Brain microvascular endothelial cell (primary cell): Measurements from ENCODE around the gene ZGRF1.

Experiments
- DNase-seq: peaks from one replicate; pipeline ENCODE4 v3.0.0-alpha.2; 2020
- H3K27ac ChIP-seq: fragments of 250-450 bp; sonication (Bioruptor Pico); 2 replicates; pipeline ENCODE4 v1.5.1; 2020; ENCODE audit warnings: mild to moderate bottlenecking, moderate library complexity
- H3K27me3 ChIP-seq: fragments of 250-450 bp; sonication (Bioruptor Pico); replicated peaks from 2 replicates; pipeline ENCODE4 v1.5.1; 2020; ENCODE audit warnings: mild to moderate bottlenecking
- H3K36me3 ChIP-seq: fragments of 250-450 bp; sonication (Bioruptor Pico); replicated peaks from 2 replicates; pipeline ENCODE4 v1.5.1; 2020; ENCODE audit warnings: mild to moderate bottlenecking
- H3K4me3 ChIP-seq: 2 replicates; pipeline ENCODE4 v1.5.1; 2011; ENCODE audit warnings: low read depth, mild to moderate bottlenecking, control low read depth, low read length, moderate library complexity
- in situ Hi-C: cut with HindIII; loops from 2 replicates; pipeline ENCODE4 v1.10.0; 2017; ENCODE audit warnings: low sequenced_read_pairs, low pct_ligation_motif_present
- TF ChIP-seq, protein P1 (sequence below): IDR thresholded peaks from 2 replicates; pipeline ENCODE4 v1.5.1; 2011; ENCODE audit warnings: low read depth, mild to moderate bottlenecking, moderate library complexity, low read length, control low read depth, inconsistent platforms; ENCODE audit errors: missing control alignments

The ZGRF1 gene

GRCh38 chr4:112593438-112594133 is 43.1 kb downstream of the ZGRF1 start:
- DNase-seq, result no peak
- Histone ChIP-seq H3K4me3 (no peak overlapping the region), H3K27me3 (no peaks in the 10 kb centered on the region), H3K27ac (no peak overlapping the region), H3K36me3 (no peaks in the 10 kb centered on the region)
- in situ Hi-C loops, result no loop called here
- TF ChIP-seq, protein P1, sequence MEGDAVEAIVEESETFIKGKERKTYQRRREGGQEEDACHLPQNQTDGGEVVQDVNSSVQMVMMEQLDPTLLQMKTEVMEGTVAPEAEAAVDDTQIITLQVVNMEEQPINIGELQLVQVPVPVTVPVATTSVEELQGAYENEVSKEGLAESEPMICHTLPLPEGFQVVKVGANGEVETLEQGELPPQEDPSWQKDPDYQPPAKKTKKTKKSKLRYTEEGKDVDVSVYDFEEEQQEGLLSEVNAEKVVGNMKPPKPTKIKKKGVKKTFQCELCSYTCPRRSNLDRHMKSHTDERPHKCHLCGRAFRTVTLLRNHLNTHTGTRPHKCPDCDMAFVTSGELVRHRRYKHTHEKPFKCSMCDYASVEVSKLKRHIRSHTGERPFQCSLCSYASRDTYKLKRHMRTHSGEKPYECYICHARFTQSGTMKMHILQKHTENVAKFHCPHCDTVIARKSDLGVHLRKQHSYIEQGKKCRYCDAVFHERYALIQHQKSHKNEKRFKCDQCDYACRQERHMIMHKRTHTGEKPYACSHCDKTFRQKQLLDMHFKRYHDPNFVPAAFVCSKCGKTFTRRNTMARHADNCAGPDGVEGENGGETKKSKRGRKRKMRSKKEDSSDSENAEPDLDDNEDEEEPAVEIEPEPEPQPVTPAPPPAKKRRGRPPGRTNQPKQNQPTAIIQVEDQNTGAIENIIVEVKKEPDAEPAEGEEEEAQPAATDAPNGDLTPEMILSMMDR, result no peak

DNA sequence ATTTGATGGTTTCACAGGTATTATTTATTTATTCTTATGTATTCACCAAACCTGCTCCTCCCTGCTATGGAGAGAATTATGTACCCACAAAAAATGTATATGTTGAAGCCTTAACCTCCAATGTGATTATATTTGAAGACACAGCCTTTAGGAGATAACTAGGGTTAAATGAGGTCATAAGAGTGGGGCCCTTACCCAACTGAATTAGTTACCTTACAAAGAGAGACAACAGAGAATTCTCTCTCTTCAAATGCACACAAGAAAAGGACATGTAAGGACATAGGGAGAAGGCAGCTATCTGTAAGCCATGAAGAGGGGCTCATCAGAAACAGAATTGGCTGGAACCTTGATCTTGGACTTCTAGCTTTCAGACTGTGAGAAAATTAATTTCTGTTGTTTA is 44.0 kb downstream of the ZGRF1 start:
- Histone ChIP-seq H3K27me3 (no peaks in the 10 kb centered on the region), H3K4me3 (no peak overlapping the region), H3K36me3 (no peaks in the 10 kb centered on the region), H3K27ac (no peak overlapping the region)
- in situ Hi-C loops, result no loop called here
- TF ChIP-seq, protein P1, result no peak
- DNase-seq, result no peak

GRCh38 chr4:112591593-112591992 is 45.1 kb downstream of the ZGRF1 start:
- in situ Hi-C loops, result no loop called here
- no peaks in the 10 kb centered on the region for H3K27me3 ChIP-seq
- TF ChIP-seq, protein P1, result no peak
- DNase-seq, result no peak
- H3K36me3 ChIP-seq, result no peaks in the 10 kb centered on the region
- no peak overlapping the region for H3K4me3 ChIP-seq
- no peak overlapping the region for H3K27ac ChIP-seq

DNA sequence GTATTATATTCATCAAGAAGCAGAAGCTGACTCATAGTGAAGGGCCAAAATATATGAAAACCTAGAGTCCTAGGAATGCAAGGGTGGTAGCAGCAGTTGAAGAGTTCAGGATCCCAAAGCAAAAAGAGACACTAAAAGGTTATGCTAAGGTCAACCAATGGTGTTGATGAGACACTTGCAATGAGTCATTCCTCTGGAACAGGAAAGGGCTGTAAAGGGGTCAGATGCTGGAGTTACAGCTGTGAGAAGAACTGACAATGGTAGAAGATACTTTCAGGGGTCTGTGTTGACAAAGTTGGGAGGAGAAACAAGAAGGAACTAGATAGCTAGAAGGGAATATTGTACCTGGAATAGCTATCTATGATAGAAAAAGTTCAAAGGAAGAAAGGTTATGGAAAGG is 47.5 kb downstream of the ZGRF1 start:
- H3K4me3 ChIP-seq, result no peak overlapping the region
- TF ChIP-seq, protein P1, result no peak
- in situ Hi-C loops, result no loop called here
- H3K27me3 ChIP-seq, result no peaks in the 10 kb centered on the region
- no peaks in the 10 kb centered on the region for H3K36me3 ChIP-seq
- H3K27ac ChIP-seq, result no peak overlapping the region
- DNase-seq, result peak; percentile 56

DNA sequence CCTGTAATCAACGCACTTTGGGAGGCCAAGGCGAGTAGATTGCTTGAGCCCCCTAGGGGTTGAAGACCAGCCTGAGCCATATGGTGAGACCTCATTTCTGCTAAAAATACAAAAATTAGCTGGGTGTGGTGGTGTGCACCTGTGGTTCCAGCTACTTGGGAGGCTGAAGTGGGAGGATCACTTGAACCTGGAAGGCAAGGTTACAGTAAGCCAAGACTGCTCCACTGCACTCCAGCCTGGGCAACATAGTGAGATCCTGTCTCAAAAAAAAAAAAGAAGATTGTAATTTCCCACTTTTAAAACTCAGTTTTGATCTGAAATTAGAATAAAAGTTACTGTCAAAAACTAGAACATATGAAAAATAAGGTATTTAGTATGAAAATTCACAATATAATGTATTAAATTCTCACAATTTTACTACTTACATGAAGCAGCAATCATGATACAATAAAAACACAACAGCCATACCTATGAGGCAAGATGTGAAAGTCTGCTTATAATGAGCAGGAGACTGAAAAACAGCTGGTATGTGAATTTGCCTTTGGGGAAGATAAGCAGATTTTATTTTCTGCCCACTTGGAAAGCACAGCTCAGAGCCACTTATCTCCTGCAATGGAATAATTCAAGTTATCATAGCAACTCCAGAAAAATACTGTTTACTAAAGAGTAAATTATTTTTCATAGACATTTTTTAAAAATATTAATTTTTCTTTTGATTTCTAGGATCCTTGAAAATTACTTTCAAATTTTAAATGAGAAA is 50.6 kb downstream of the ZGRF1 start:
- no peaks in the 10 kb centered on the region for H3K27me3 ChIP-seq
- no peak overlapping the region for H3K27ac ChIP-seq
- no peak overlapping the region for H3K4me3 ChIP-seq
- TF ChIP-seq, protein P1, result no peak
- no peaks in the 10 kb centered on the region for H3K36me3 ChIP-seq
- in situ Hi-C loops, result no loop called here
- no peak for DNase-seq
